GM12878 (cell line): ENCODE measurements around the gene NID1. TPM values are rescaled to one million over a fixed set of nuclear protein-coding genes. Genes with fewer than 3 reads are reported as not detected.

Source experiments
- ATAC-seq: fragments of 200-7000 bp; cut with Tn5 transposase; 3 replicates; pipeline ENCODE4 v1.9.1; 2020; ENCODE audit warnings: mild to moderate bottlenecking, moderate library complexity
- BruUV-seq: library from RNA; stranded (reverse); fragments of 400-500 nt; replicated peaks from 2 replicates; lab custom pipeline; 2021; lab: Mats Ljungman, UMichigan
- CTCF ChIA-PET: fragments of 300-600 bp; sonication (Branson Sonifier 250); formaldehyde crosslinking; extraction: SDS; loops from one replicate; lab custom pipeline; 2021; ENCODE audit warnings: inconsistent platforms; lab: Yijun Ruan, JAX
- POLR2A ChIA-PET: fragments of 350-600 bp; formaldehyde crosslinking; extraction: SDS; loops from one replicate; lab custom pipeline; 2021; ENCODE audit warnings: inconsistent platforms; lab: Charles Lee
- RAD21 ChIA-PET: fragments of 300-600 bp; sonication (Branson Sonifier 250); formaldehyde crosslinking; loops from one replicate; lab custom pipeline; 2023; ENCODE audit warnings: antibody characterized with exemption; ENCODE audit not compliant: unreplicated experiment; lab: Charles Lee
- SMC1A ChIA-PET: fragments of 300-600 bp; sonication (Branson Sonifier 250); formaldehyde crosslinking; loops from one replicate; lab custom pipeline; 2023; ENCODE audit not compliant: unreplicated experiment, uncharacterized antibody; lab: Charles Lee
- DNase-seq: peaks from one replicate; pipeline ENCODE4 v3.0.0-alpha.2; 2011; ENCODE audit warnings: low read depth, low spot score
- FAIRE-seq: peaks from 3 replicates; lab custom pipeline; 2011; peaks lifted over from hg19 to GRCh38; lab: Jason Lieb, UNC
- H2AFZ ChIP-seq: 2 replicates; pipeline ENCODE4 v1.6.0; 2011; ENCODE audit warnings: low read depth, low read length, control low read depth; ENCODE audit not compliant: control insufficient read depth
- H3K27ac ChIP-seq: 2 replicates; pipeline ENCODE4 v1.5.1; 2011; ENCODE audit warnings: control low read depth; ENCODE audit not compliant: control insufficient read depth, insufficient read depth
- H3K27me3 ChIP-seq, 2 experiments: replicated peaks in 1 of 2; 2 replicates each; pipeline versions ENCODE4 v1.6.0 to v1.6.1; 2011; ENCODE audit warnings: low read length in 1 of 2; ENCODE audit not compliant: control insufficient read depth in 2 of 2, insufficient read depth in 2 of 2
- H3K36me3 ChIP-seq, 2 experiments: 2 replicates each; pipeline ENCODE4 v1.5.1; 2011; ENCODE audit warnings: low read length in 1 of 2; ENCODE audit not compliant: control insufficient read depth in 2 of 2, insufficient read depth in 2 of 2
- H3K4me1 ChIP-seq: 2 replicates; pipeline ENCODE4 v1.6.1; 2011; ENCODE audit warnings: mild to moderate bottlenecking, low read length, moderate library complexity, mixed read lengths; ENCODE audit not compliant: control insufficient read depth, insufficient read depth
- H3K4me2 ChIP-seq: 2 replicates; pipeline ENCODE4 v1.6.0; 2011; ENCODE audit warnings: control low read depth; ENCODE audit not compliant: control insufficient read depth, insufficient read depth
- H3K4me3 ChIP-seq: fragments of 200-600 bp; sonication (generic); 2 replicates; pipeline ENCODE4 v1.5.1; 2016
- H3K79me2 ChIP-seq: 2 replicates; pipeline ENCODE4 v1.6.0; 2011; ENCODE audit warnings: low read length; ENCODE audit not compliant: control insufficient read depth, insufficient read depth
- H3K9ac ChIP-seq: 2 replicates; pipeline ENCODE4 v1.8.0; 2011; ENCODE audit warnings: low read length, control low read depth, mixed read lengths; ENCODE audit not compliant: control insufficient read depth, insufficient read depth
- H3K9me3 ChIP-seq: replicated peaks from 3 replicates; pipeline ENCODE4 v1.5.1; 2011; ENCODE audit warnings: mild to moderate bottlenecking, low read length; ENCODE audit not compliant: control insufficient read depth, insufficient read depth
- H4K20me1 ChIP-seq: 2 replicates; pipeline ENCODE4 v1.6.0; 2011; ENCODE audit not compliant: control insufficient read depth, insufficient read depth
- CBX3 ChIP-seq: fragments of 200-600 bp; sonication (generic); IDR thresholded peaks from 2 replicates; pipeline ENCODE4 v1.6.1; 2016; ENCODE audit warnings: low read depth, borderline replicate concordance
- E2F8 ChIP-seq: fragments of 450-650 bp; IDR thresholded peaks from 2 replicates; pipeline ENCODE4 v1.6.1; 2018; ENCODE audit warnings: mild to moderate bottlenecking, low read depth, moderate library complexity; ENCODE audit not compliant: partially characterized antibody
- ETV6 ChIP-seq, 2 experiments: fragments of 450-650 bp in 1 of 2; IDR thresholded peaks in 1 of 2; conservative IDR thresholded peaks in 1 of 2; 2 replicates each; pipeline ENCODE4 v1.6.1; 2014; ENCODE audit warnings: antibody characterized with exemption in 1 of 2, borderline replicate concordance in 1 of 2, low read depth in 1 of 2, mild to moderate bottlenecking in 1 of 2, moderate library complexity in 1 of 2
- GATAD2B ChIP-seq: fragments of 450-650 bp; conservative IDR thresholded peaks from 2 replicates; pipeline ENCODE4 v1.6.1; 2017; ENCODE audit warnings: low read depth, mild to moderate bottlenecking, moderate library complexity
- JUND ChIP-seq: IDR thresholded peaks from 2 replicates; pipeline ENCODE4 v1.6.1; 2012; ENCODE audit warnings: low read depth, mild to moderate bottlenecking, low read length, improper control_type of control experiment, moderate library complexity
- KAT2A ChIP-seq: conservative IDR thresholded peaks from 2 replicates; pipeline ENCODE4 v1.6.1; 2011; ENCODE audit warnings: low read depth, low read length; ENCODE audit not compliant: control insufficient read depth
- MTA3 ChIP-seq: IDR thresholded peaks from 2 replicates; pipeline ENCODE4 v1.6.1; 2012; ENCODE audit warnings: low read length, inconsistent platforms, borderline replicate concordance
- SMC3 ChIP-seq: IDR thresholded peaks from 2 replicates; pipeline ENCODE4 v1.6.1; 2011; ENCODE audit warnings: low read length, improper control_type of control experiment, borderline replicate concordance
- USF1 ChIP-seq: IDR thresholded peaks from 2 replicates; pipeline ENCODE4 v1.6.1; 2011; ENCODE audit warnings: borderline replicate concordance, low read depth, mild to moderate bottlenecking, moderate library complexity, mixed read lengths, low read length; ENCODE audit not compliant: insufficient read depth; ENCODE audit errors: extremely low read length
- WRNIP1 ChIP-seq: IDR thresholded peaks from 2 replicates; pipeline ENCODE4 v1.6.1; 2011; ENCODE audit warnings: low read depth, low read length, improper control_type of control experiment, borderline replicate concordance
- ZSCAN29 ChIP-seq: fragments of 450-650 bp; IDR thresholded peaks from 2 replicates; pipeline ENCODE4 v1.6.1; 2017; ENCODE audit warnings: mild to moderate bottlenecking, moderate library complexity
- WGBS: methylation state at CpG from one replicate; pipeline ENCODE4 v1.1.6; 2016; ENCODE audit warnings: low lambda C conversion rate; ENCODE audit not compliant: insufficient replicate concordance, insufficient coverage; ENCODE audit errors: missing lambda C conversion rate; 5-methylcytosine and 5-hydroxymethylcytosine counted together
- in situ Hi-C: fragments of 300-500 bp; cut with MboI; formaldehyde crosslinking; loops from 9 replicates; pipeline ENCODE4 v1.14.3; 2018; ENCODE audit warnings: mixed read lengths
- intact Hi-C: fragments of 100-400 bp; cut with micrococcal nuclease; formaldehyde crosslinking; loops from one replicate; pipeline ENCODE4 v1.14.2; 2022; ENCODE audit not compliant: unreplicated experiment
- polyA plus RNA-seq, 11 experiments: library from polyadenylated mRNA; depleted of rRNA in 4 of 11; unstranded in 6 of 11; stranded (reverse) in 5 of 11; fragments of >200 nt; fragmentation: Nextera tagmentation in 4 of 11; fragmentation: Illumina TruSeq in 1 of 11; extraction: Ambion mirVana in 4 of 11; extraction: Trizol in 1 of 11; gene quantifications; 1 replicate in 1 of 11; 2 replicates in 10 of 11; pipeline versions ENCODE4 v1.2.1 to v1.2.3, GENCODE V29; 2011 to 2016; ENCODE audit warnings: inconsistent platforms in 2 of 11, missing spikeins in 2 of 11, low read depth in 1 of 11
- total RNA-seq, 4 experiments: library from RNA; depleted of rRNA in 3 of 4; stranded (reverse); fragments of >200 nt in 3 of 4; fragmentation: Illumina TruSeq in 1 of 4; extraction: Trizol in 1 of 4; gene quantifications; 2 replicates each; pipeline versions ENCODE4 v1.2.1 to v1.2.3, GENCODE V29; 2013 to 2021
- TF ChIP-seq, protein P1 (sequence below): fragments of 450-650 bp; formaldehyde crosslinking; IDR thresholded peaks from 2 replicates; pipeline ENCODE4 v1.5.0; 2022; ENCODE audit warnings: mild to moderate bottlenecking, missing genetic modification characterization

NID1 gene
- total and polyA plus RNA-seq, 10 of the 15 experiments (the other 5 are each of a cell fraction or from before 2014, with no cell fraction given): 4.2 to 25.7 (median 11.3) TPM

- H3K79me2 ChIP-seq: no peaks in the 10 kb centered on the region
- H3K36me3 ChIP-seq: no peaks in the 10 kb centered on the region
- no peaks in the 10 kb centered on the region for H3K4me1 ChIP-seq
- no peaks in the 10 kb centered on the region for H4K20me1 ChIP-seq
- no TSS peak for BruUV-seq
- in situ Hi-C loops (loop anchor here (5.0 to 25.0 kb wide), 3 partner anchors 176 to 1026 kb away; partner anchors contain the start of gene ERO1B), intact Hi-C loops (no loop called here)
- no peak overlapping the region for H3K9ac ChIP-seq
- DNase-seq (no peak), ATAC-seq (no peak), FAIRE-seq (no peak)
- H3K4me3 ChIP-seq: no peak overlapping the region
- H3K9me3 ChIP-seq: no peaks in the 10 kb centered on the region
- H3K27me3 ChIP-seq: no peaks in the 10 kb centered on the region
- WGBS: 72% methylated on average over 16 of the region's 17 CpGs
- CTCF ChIA-PET: interaction anchor here (0.7 to 3.4 kb wide), 20 partner anchors 7 to 378 kb away, joined by 3 to 16 read pairs (median 4); no protein-coding TSS in a partner anchor
- H2AFZ ChIP-seq: no peak overlapping the region
- RAD21 ChIA-PET: interaction anchor here (0.7 to 2.6 kb wide), 8 partner anchors 9 to 233 kb away, joined by 3 to 9 read pairs (median 4); no protein-coding TSS in a partner anchor
- SMC1A ChIA-PET: interaction anchor here (0.7 to 3.2 kb wide), 13 partner anchors 9 to 378 kb away, joined by 3 to 18 read pairs (median 3); no protein-coding TSS in a partner anchor
- no peak overlapping the region for H3K27ac ChIP-seq
- no peak overlapping the region for H3K4me2 ChIP-seq
- POLR2A ChIA-PET: no interaction called here
- TF ChIP-seq ZSCAN29 (no peak), KAT2A (no peak), JUND (no peak), CBX3 (no peak), USF1 (no peak), E2F8 (no peak), GATAD2B (no peak), SMC3 (no peak), MTA3 (no peak), WRNIP1 (no peak), ETV6 (conservative IDR thresholded peaks at IDR 0.05 in 1 of 2, IDR thresholded peaks at IDR 0.05 in 1 of 2; ENCODE audit: borderline replicate concordance in 1 of 2, low read depth in 1 of 2) (no peak)
- TF ChIP-seq, protein P1, sequence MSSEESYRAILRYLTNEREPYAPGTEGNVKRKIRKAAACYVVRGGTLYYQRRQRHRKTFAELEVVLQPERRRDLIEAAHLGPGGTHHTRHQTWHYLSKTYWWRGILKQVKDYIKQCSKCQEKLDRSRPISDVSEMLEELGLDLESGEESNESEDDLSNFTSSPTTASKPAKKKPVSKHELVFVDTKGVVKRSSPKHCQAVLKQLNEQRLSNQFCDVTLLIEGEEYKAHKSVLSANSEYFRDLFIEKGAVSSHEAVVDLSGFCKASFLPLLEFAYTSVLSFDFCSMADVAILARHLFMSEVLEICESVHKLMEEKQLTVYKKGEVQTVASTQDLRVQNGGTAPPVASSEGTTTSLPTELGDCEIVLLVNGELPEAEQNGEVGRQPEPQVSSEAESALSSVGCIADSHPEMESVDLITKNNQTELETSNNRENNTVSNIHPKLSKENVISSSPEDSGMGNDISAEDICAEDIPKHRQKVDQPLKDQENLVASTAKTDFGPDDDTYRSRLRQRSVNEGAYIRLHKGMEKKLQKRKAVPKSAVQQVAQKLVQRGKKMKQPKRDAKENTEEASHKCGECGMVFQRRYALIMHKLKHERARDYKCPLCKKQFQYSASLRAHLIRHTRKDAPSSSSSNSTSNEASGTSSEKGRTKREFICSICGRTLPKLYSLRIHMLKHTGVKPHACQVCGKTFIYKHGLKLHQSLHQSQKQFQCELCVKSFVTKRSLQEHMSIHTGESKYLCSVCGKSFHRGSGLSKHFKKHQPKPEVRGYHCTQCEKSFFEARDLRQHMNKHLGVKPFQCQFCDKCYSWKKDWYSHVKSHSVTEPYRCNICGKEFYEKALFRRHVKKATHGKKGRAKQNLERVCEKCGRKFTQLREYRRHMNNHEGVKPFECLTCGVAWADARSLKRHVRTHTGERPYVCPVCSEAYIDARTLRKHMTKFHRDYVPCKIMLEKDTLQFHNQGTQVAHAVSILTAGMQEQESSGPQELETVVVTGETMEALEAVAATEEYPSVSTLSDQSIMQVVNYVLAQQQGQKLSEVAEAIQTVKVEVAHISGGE: no peak
Measured at GRCh38 chr1:236111527-236112331, 46.8 kb upstream of the NID1 start.
